DND-41 (cell line): ENCODE measurements around the gene HIC1.
A peak's percentile ranks its signal among the peaks of the same experiment; 100 is the strongest.

ENCODE experiments used
- ATAC-seq: fragments of 200-7000 bp; cut with Tn5 transposase; 3 replicates; pipeline ENCODE4 v1.9.1; 2021; ENCODE audit warnings: low read depth; ENCODE audit not compliant: insufficient read depth
- DNase-seq: peaks from one replicate; pipeline ENCODE4 v3.0.0-alpha.2; 2020
- H2AFZ ChIP-seq: 2 replicates; pipeline ENCODE4 v1.6.0; 2012; ENCODE audit warnings: low read depth, low read length
- H3K27ac ChIP-seq: 2 replicates; pipeline ENCODE4 v1.5.1; 2012; ENCODE audit warnings: low read length, inconsistent platforms
- H3K27me3 ChIP-seq: fragments of 200-600 bp; sonication (generic); 2 replicates; pipeline ENCODE4 v1.6.0; 2012; ENCODE audit warnings: low read length, mild to moderate bottlenecking, inconsistent platforms; ENCODE audit not compliant: insufficient read depth, poor library complexity
- H3K36me3 ChIP-seq: 2 replicates; pipeline ENCODE4 v1.5.1; 2012; ENCODE audit warnings: low read length, inconsistent platforms; ENCODE audit not compliant: insufficient read depth
- H3K4me1 ChIP-seq: 2 replicates; pipeline ENCODE4 v1.5.1; 2012; ENCODE audit warnings: mild to moderate bottlenecking, low read length; ENCODE audit not compliant: insufficient read depth
- H3K4me2 ChIP-seq: 2 replicates; pipeline ENCODE4 v1.6.0; 2012; ENCODE audit warnings: mild to moderate bottlenecking, moderate library complexity, low read length, inconsistent platforms; ENCODE audit not compliant: insufficient read depth
- H3K4me3 ChIP-seq, 2 experiments: fragments of 200-600 bp in 1 of 2; shearing (Covaris generic) in 1 of 2; 2 replicates each; pipeline ENCODE4 v1.5.1; 2012 to 2016; ENCODE audit warnings: inconsistent platforms in 2 of 2, low read length in 2 of 2, mild to moderate bottlenecking in 2 of 2, low read depth in 1 of 2, moderate library complexity in 1 of 2
- H3K79me2 ChIP-seq: 2 replicates; pipeline ENCODE4 v1.6.0; 2012; ENCODE audit warnings: low read length, inconsistent platforms; ENCODE audit not compliant: insufficient read depth
- H3K9ac ChIP-seq: 2 replicates; pipeline ENCODE4 v1.6.0; 2012; ENCODE audit warnings: low read depth, mild to moderate bottlenecking, inconsistent platforms, low read length, moderate library complexity
- H3K9me3 ChIP-seq: 2 replicates; pipeline ENCODE4 v1.5.1; 2012; ENCODE audit warnings: low read length, moderate library complexity, mild to moderate bottlenecking, inconsistent platforms; ENCODE audit not compliant: insufficient read depth, severe bottlenecking
- H4K20me1 ChIP-seq: 2 replicates; pipeline ENCODE4 v1.6.0; 2012; ENCODE audit warnings: low read length; ENCODE audit not compliant: insufficient read depth
- CTCF ChIP-seq: IDR thresholded peaks from 2 replicates; pipeline ENCODE4 v1.5.1; 2012; ENCODE audit warnings: borderline replicate concordance, low read length, moderate library complexity, mild to moderate bottlenecking; ENCODE audit not compliant: poor library complexity, severe bottlenecking; ENCODE audit errors: extremely low read depth
- EZH2 ChIP-seq: IDR thresholded peaks from 3 replicates; pipeline ENCODE4 v1.6.1; 2012; ENCODE audit warnings: borderline replicate concordance, low read depth, mild to moderate bottlenecking, moderate library complexity, low read length, inconsistent platforms; ENCODE audit not compliant: severe bottlenecking

HIC1 gene

GRCh38 chr17:2086306-2086705, 31.4 kb downstream of the HIC1 start:
- H3K9ac ChIP-seq, result no peak overlapping the region
- H3K9me3 ChIP-seq, result no peaks in the 10 kb centered on the region
- DNase-seq (no peak), ATAC-seq (no peak)
- no peak overlapping the region for H3K4me2 ChIP-seq
- TF ChIP-seq CTCF (no peak), EZH2 (no peak)
- H3K4me3 ChIP-seq, result no peak overlapping the region
- peaks cover 39% of the 10 kb centered on the region for H3K4me1 ChIP-seq
- H2AFZ ChIP-seq, result no peak overlapping the region
- peaks cover 71% of the 10 kb centered on the region for H3K36me3 ChIP-seq
- no peaks in the 10 kb centered on the region for H3K79me2 ChIP-seq
- H3K27ac ChIP-seq, result no peak overlapping the region
- no peaks in the 10 kb centered on the region for H4K20me1 ChIP-seq
- H3K27me3 ChIP-seq, result no peaks in the 10 kb centered on the region

GRCh38 chr17:2087597-2088211, 32.8 kb downstream of the HIC1 start:
- Histone ChIP-seq H3K27me3 (no peaks in the 10 kb centered on the region), H4K20me1 (no peaks in the 10 kb centered on the region; the same call in 1 of the 2 replicates), H3K4me2 (no peak overlapping the region), H3K4me1 (peaks cover 39% of the 10 kb centered on the region), H3K79me2 (no peaks in the 10 kb centered on the region), H3K9me3 (no peaks in the 10 kb centered on the region), H3K4me3 (no peak overlapping the region), H3K36me3 (peaks cover 60% of the 10 kb centered on the region), H3K9ac (no peak overlapping the region), H3K27ac (peak overlapping the region; percentile 77; the same call in 1 of the 2 replicates), H2AFZ (no peak overlapping the region)
- TF ChIP-seq EZH2 (no peak), CTCF (no peak)
- peak; percentile 54 for ATAC-seq
- peak; percentile 55 for DNase-seq

- H2AFZ ChIP-seq, result peak overlapping the region; percentile 62; the same call in 1 of the 2 replicates
These were observed 34.1 kb downstream of the HIC1 start for GRCh38 chr17:2089021-2089422.

GRCh38 chr17:2090210-2090641, 35.3 kb downstream of the HIC1 start:
- no peak overlapping the region for H2AFZ ChIP-seq
- peak overlapping the region in 1 of 2 experiments; percentile 53; a peak in 2 of 4 replicates for H3K4me3 ChIP-seq
- H3K4me2 ChIP-seq, result peak overlapping the region; percentile 68
- H3K9me3 ChIP-seq, result no peaks in the 10 kb centered on the region
- TF ChIP-seq CTCF (no peak), EZH2 (no peak)
- DNase-seq (peak; percentile 45), ATAC-seq (peak; percentile 4; the same call in 2 of the 3 replicates)
- no peaks in the 10 kb centered on the region for H3K27me3 ChIP-seq
- H3K4me1 ChIP-seq, result peaks cover 39% of the 10 kb centered on the region
- H3K27ac ChIP-seq, result peak overlapping the region; percentile 52; the same call in 1 of the 2 replicates
- H4K20me1 ChIP-seq, result peaks cover under 1% of the 10 kb centered on the region; the same call in 1 of the 2 replicates
- peaks cover 35% of the 10 kb centered on the region for H3K36me3 ChIP-seq
- H3K9ac ChIP-seq, result peak overlapping the region; percentile 52
- no peaks in the 10 kb centered on the region for H3K79me2 ChIP-seq

More at GRCh38 chr17:2089021-2089422, 34.1 kb downstream of the HIC1 start:
- Histone ChIP-seq H3K9me3 (no peaks in the 10 kb centered on the region), H3K27ac (peak overlapping the region; percentile 77), H3K4me3 (peak overlapping the region in 1 of 2 experiments; percentile 53; a peak in 2 of 4 replicates), H3K36me3 (peaks cover 47% of the 10 kb centered on the region), H3K4me2 (peak overlapping the region; percentile 68), H3K79me2 (no peaks in the 10 kb centered on the region), H3K4me1 (peaks cover 39% of the 10 kb centered on the region), H3K9ac (peak overlapping the region; percentile 52), H4K20me1 (no peaks in the 10 kb centered on the region; the same call in 1 of the 2 replicates), H3K27me3 (no peaks in the 10 kb centered on the region)
- ATAC-seq (peak; percentile 41), DNase-seq (no peak)
- TF ChIP-seq EZH2, result no peak
